Ectodermal cell (in vitro differentiated cells): ENCODE data around the gene PLA2G2D.

Experiments used
- H3K27ac ChIP-seq: 2 replicates; pipeline ENCODE4 v1.7.0; 2013; ENCODE audit warnings: mild to moderate bottlenecking, low read depth, low read length; ENCODE audit not compliant: insufficient read depth, poor library complexity, severe bottlenecking
- H3K27me3 ChIP-seq: 2 replicates; pipeline ENCODE4 v1.7.0; 2013; ENCODE audit warnings: mild to moderate bottlenecking, low read length; ENCODE audit not compliant: insufficient read depth, control insufficient read depth, poor library complexity, severe bottlenecking
- H3K36me3 ChIP-seq: one replicate; pipeline ENCODE4 v1.7.0; 2013; ENCODE audit warnings: low read length; ENCODE audit not compliant: control insufficient read depth, insufficient read depth
- H3K4me1 ChIP-seq: one replicate; pipeline ENCODE4 v1.7.0; 2013; ENCODE audit warnings: low read length; ENCODE audit not compliant: control insufficient read depth, insufficient read depth
- H3K4me3 ChIP-seq: 2 replicates; pipeline ENCODE4 v1.7.0; 2013; ENCODE audit warnings: low read depth, low read length, control low read depth; ENCODE audit not compliant: insufficient read depth
- H3K9me3 ChIP-seq: 2 replicates; pipeline ENCODE4 v1.7.0; 2013; ENCODE audit warnings: mild to moderate bottlenecking, low read length, moderate library complexity; ENCODE audit not compliant: control insufficient read depth
- WGBS, 2 experiments: methylation state at CpG; one replicate each; pipeline ENCODE4 v1.1.7; 2013; ENCODE audit warnings: missing lambda C conversion rate in 2 of 2; 5-methylcytosine and 5-hydroxymethylcytosine counted together

PLA2G2D gene

GRCh38 chr1:20089328-20090077 is 29.8 kb downstream of the PLA2G2D start:
- Histone ChIP-seq H3K36me3 (no peaks in the 10 kb centered on the region), H3K27ac (no peak overlapping the region), H3K4me3 (no peak overlapping the region), H3K9me3 (no peaks in the 10 kb centered on the region), H3K4me1 (no peaks in the 10 kb centered on the region), H3K27me3 (no peaks in the 10 kb centered on the region)
- WGBS, 2 experiments, result 91 to 92% methylated on average over 19 of the region's 19 CpGs

- WGBS, 2 experiments, result 87% methylated on average over 4 of the region's 4 CpGs
- Histone ChIP-seq H3K9me3 (no peaks in the 10 kb centered on the region), H3K4me1 (no peaks in the 10 kb centered on the region), H3K27ac (no peak overlapping the region), H3K4me3 (no peak overlapping the region), H3K36me3 (no peaks in the 10 kb centered on the region), H3K27me3 (no peaks in the 10 kb centered on the region)
Measured at GRCh38 chr1:20087668-20088067, 31.7 kb downstream of the PLA2G2D start.

GRCh38 chr1:20086800-20087199 is 32.5 kb downstream of the PLA2G2D start:
- H3K4me1 ChIP-seq, result no peaks in the 10 kb centered on the region
- no peaks in the 10 kb centered on the region for H3K9me3 ChIP-seq
- H3K27me3 ChIP-seq, result no peaks in the 10 kb centered on the region
- 94 to 100% methylated on average over 1 of the region's 1 CpG for WGBS, 2 experiments
- no peaks in the 10 kb centered on the region for H3K36me3 ChIP-seq
- H3K4me3 ChIP-seq, result no peak overlapping the region
- H3K27ac ChIP-seq, result no peak overlapping the region

GRCh38 chr1:20083178-20083944 is 36.0 kb downstream of the PLA2G2D start:
- H3K27ac ChIP-seq, result no peak overlapping the region

GRCh38 chr1:20082772-20083171 is 36.6 kb downstream of the PLA2G2D start:
- no peak overlapping the region for H3K4me3 ChIP-seq
- no peaks in the 10 kb centered on the region for H3K27me3 ChIP-seq
- WGBS, 2 experiments, result 90 to 96% methylated on average over 2 of the region's 2 CpGs
- no peaks in the 10 kb centered on the region for H3K9me3 ChIP-seq
- no peaks in the 10 kb centered on the region for H3K36me3 ChIP-seq
- no peaks in the 10 kb centered on the region for H3K4me1 ChIP-seq
- no peak overlapping the region for H3K27ac ChIP-seq

More at GRCh38 chr1:20083178-20083944, 36.0 kb downstream of the PLA2G2D start:
- Histone ChIP-seq H3K4me3 (no peak overlapping the region), H3K9me3 (no peaks in the 10 kb centered on the region), H3K4me1 (no peaks in the 10 kb centered on the region), H3K27me3 (no peaks in the 10 kb centered on the region), H3K36me3 (no peaks in the 10 kb centered on the region)
- 92 to 95% methylated on average over 9 to 10 of the region's 10 CpGs for WGBS, 2 experiments

DNA sequence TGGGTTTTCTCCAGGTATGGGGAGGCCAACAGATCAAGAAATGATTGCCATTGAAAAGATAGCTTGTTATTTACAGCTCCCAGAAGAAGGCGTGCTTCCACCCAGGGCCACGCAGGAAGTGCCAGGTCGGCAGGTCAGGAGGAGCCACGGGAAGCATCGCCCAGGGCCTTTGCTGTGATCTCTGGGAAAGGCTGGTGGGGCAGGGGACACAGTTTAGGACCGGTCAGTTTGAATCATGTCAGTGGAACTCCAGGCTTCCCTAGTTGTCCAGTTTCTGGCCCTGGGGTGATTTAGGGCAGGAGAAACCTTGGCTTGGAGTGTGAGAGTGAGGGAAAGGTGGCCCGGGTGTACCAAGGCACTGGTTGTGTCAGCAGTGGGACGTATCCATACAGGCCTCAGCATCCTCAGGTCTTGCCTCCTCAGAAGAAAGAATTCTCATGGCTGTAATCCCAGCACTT is 38.0 kb downstream of the PLA2G2D start:
- H3K4me1 ChIP-seq, result no peaks in the 10 kb centered on the region
- 90 to 93% methylated on average over 8 of the region's 8 CpGs for WGBS, 2 experiments
- H3K36me3 ChIP-seq, result no peaks in the 10 kb centered on the region
- no peaks in the 10 kb centered on the region for H3K9me3 ChIP-seq
- no peak overlapping the region for H3K27ac ChIP-seq
- no peak overlapping the region for H3K4me3 ChIP-seq
- H3K27me3 ChIP-seq, result no peaks in the 10 kb centered on the region

GRCh38 chr1:20080441-20081352 is 38.6 kb downstream of the PLA2G2D start:
- Histone ChIP-seq H3K4me3 (no peak overlapping the region), H3K4me1 (no peaks in the 10 kb centered on the region), H3K36me3 (no peaks in the 10 kb centered on the region), H3K27ac (no peak overlapping the region), H3K27me3 (no peaks in the 10 kb centered on the region), H3K9me3 (no peaks in the 10 kb centered on the region)
- WGBS, 2 experiments, result 92 to 93% methylated on average over 20 of the region's 20 CpGs

GRCh38 chr1:20079661-20080305 is 39.6 kb downstream of the PLA2G2D start:
- WGBS, 2 experiments, result 88 to 93% methylated on average over 8 of the region's 8 CpGs
- Histone ChIP-seq H3K4me3 (no peak overlapping the region), H3K4me1 (no peaks in the 10 kb centered on the region), H3K27ac (no peak overlapping the region), H3K27me3 (no peaks in the 10 kb centered on the region), H3K9me3 (no peaks in the 10 kb centered on the region), H3K36me3 (no peaks in the 10 kb centered on the region)

DNA sequence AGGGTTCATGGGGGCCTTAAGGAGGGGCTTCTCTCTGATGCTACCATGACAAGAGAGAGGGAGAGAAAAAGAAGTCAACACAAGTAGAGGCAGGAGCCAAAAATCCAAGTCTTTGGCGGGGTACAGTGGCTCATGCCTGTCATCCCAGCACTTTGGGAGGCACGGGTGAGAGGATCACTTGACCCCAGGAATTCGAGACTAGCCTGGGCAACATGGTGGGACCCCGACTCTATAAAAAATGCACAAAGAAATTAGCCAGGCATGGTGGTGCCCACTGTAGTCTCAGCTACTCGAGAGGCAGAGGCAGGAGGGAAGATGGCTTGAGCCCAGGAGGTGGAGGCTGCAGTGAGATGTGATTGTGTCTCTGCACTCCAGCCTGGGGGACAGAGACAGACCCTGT is 40.6 kb downstream of the PLA2G2D start:
- no peaks in the 10 kb centered on the region for H3K4me1 ChIP-seq
- no peak overlapping the region for H3K4me3 ChIP-seq
- no peaks in the 10 kb centered on the region for H3K27me3 ChIP-seq
- H3K27ac ChIP-seq, result no peak overlapping the region
- H3K36me3 ChIP-seq, result no peaks in the 10 kb centered on the region
- no peaks in the 10 kb centered on the region for H3K9me3 ChIP-seq
- WGBS, 2 experiments, result 88 to 92% methylated on average over 5 of the region's 5 CpGs
